Left colon (tissue), 2 donors: ENCODE measurements around the gene LAD1. TPM values are rescaled to one million over a fixed set of nuclear protein-coding genes. Genes with fewer than 3 reads are reported as not detected.

Experiments used
- ATAC-seq: fragments of 200-7000 bp; cut with Tn5 transposase; one replicate; pipeline ENCODE4 v1.9.1; 2020; ENCODE audit warnings: mild to moderate bottlenecking, moderate library complexity
- DNase-seq, 2 donors: peaks; one replicate each; pipeline ENCODE4 v3.0.0-alpha.2; 2020
- intact Hi-C, 2 donors: fragments of 100-400 bp; cut with DNase I in 1 of 2; cut with micrococcal nuclease in 1 of 2; formaldehyde crosslinking; loops; one replicate each; pipeline versions ENCODE4 v1.11.2 to v1.14.0; 2022; cut with DNase I, micrococcal nuclease
- total RNA-seq, 2 donors: library from RNA; stranded (reverse); fragmentation: NEBNext Ultra II Directional; extraction: Animal tissue kit (Norgen Biotek cat#: 25700); gene quantifications; one replicate each; pipeline ENCODE4 v1.2.1, GENCODE V29; 2021
- donor health status: DM: no; HTN: no; CAD: no.
- donor health status: DM: yes; HTN: yes; CAD: no.

LAD1 gene
- total RNA-seq, 2 donors from 2014 or later: 172 to 191 TPM

- intact Hi-C loops: no loop called here
- DNase-seq (peak in 1 of 2 donors; percentile 33), ATAC-seq (peak; percentile 44)
Measured at GRCh38 chr1:201376464-201377374, 22.4 kb downstream of the LAD1 start.

GRCh38 chr1:201376107-201376463 is 23.0 kb downstream of the LAD1 start:
- intact Hi-C loops: no loop called here
- DNase-seq (no peak), ATAC-seq (no peak)

GRCh38 chr1:201375169-201375568 is 24.0 kb downstream of the LAD1 start:
- DNase-seq (no peak), ATAC-seq (no peak)
- intact Hi-C loops: no loop called here

- intact Hi-C loops: no loop called here
- DNase-seq (no peak), ATAC-seq (no peak)
Measured at GRCh38 chr1:201374364-201374763, 24.8 kb downstream of the LAD1 start.

GRCh38 chr1:201371792-201372191 is 27.3 kb downstream of the LAD1 start:
- intact Hi-C loops: no loop called here
- no peak for ATAC-seq
- DNase-seq: no peak

- intact Hi-C loops: no loop called here
- ATAC-seq (no peak), DNase-seq (no peak)
Measured at GRCh38 chr1:201371276-201371675, 27.8 kb downstream of the LAD1 start.

GRCh38 chr1:201370500-201370899 is 28.6 kb downstream of the LAD1 start:
- ATAC-seq (no peak), DNase-seq (no peak)
- intact Hi-C loops: no loop called here

GRCh38 chr1:201369209-201369608 is 29.9 kb downstream of the LAD1 start:
- no peak for DNase-seq
- intact Hi-C loops: no loop called here
- ATAC-seq: peak; percentile 7

- no peak for DNase-seq
- no peak for ATAC-seq
- intact Hi-C loops: no loop called here
Measured at GRCh38 chr1:201366696-201367095, 32.4 kb downstream of the LAD1 start.

GRCh38 chr1:201365251-201365650 is 33.9 kb downstream of the LAD1 start:
- DNase-seq (no peak), ATAC-seq (no peak)
- intact Hi-C loops: no loop called here

GRCh38 chr1:201364808-201365105 is 34.4 kb downstream of the LAD1 start:
- intact Hi-C loops: loop anchor here (5.0 kb wide), 1 partner anchor 112 kb away; no protein-coding TSS in a partner anchor
- no peak for ATAC-seq
- no peak for DNase-seq

GRCh38 chr1:201363467-201363866 is 35.7 kb downstream of the LAD1 start:
- DNase-seq (no peak), ATAC-seq (no peak)
- intact Hi-C loops: loop anchor here (5.0 kb wide), 1 partner anchor 111 kb away; no protein-coding TSS in a partner anchor

GRCh38 chr1:201362906-201363305 is 36.2 kb downstream of the LAD1 start:
- ATAC-seq (no peak), DNase-seq (no peak)
- intact Hi-C loops: loop anchor here (5.0 kb wide), 1 partner anchor 111 kb away; no protein-coding TSS in a partner anchor

- DNase-seq: peak in 1 of 2 donors; percentile 36
- intact Hi-C loops: loop anchor here (5.0 kb wide), 1 partner anchor 110 kb away; no protein-coding TSS in a partner anchor
- peak; percentile 78 for ATAC-seq
Measured at GRCh38 chr1:201361652-201362504, 37.2 kb downstream of the LAD1 start.

- DNase-seq (no peak), ATAC-seq (no peak)
- intact Hi-C loops: loop anchor here (5.0 kb wide), 1 partner anchor 109 kb away; no protein-coding TSS in a partner anchor
Measured at GRCh38 chr1:201360901-201361651, 38.0 kb downstream of the LAD1 start.

- ATAC-seq (peak; percentile 36), DNase-seq (no peak)
- intact Hi-C loops: loop anchor here (5.0 kb wide), 1 partner anchor 108 kb away; no protein-coding TSS in a partner anchor
Measured at GRCh38 chr1:201360486-201360885, 38.6 kb downstream of the LAD1 start.

GRCh38 chr1:201359873-201360210 is 39.3 kb downstream of the LAD1 start:
- intact Hi-C loops: loop anchor here (5.0 kb wide), 1 partner anchor 108 kb away; no protein-coding TSS in a partner anchor
- DNase-seq (no peak), ATAC-seq (no peak)

- ATAC-seq (no peak), DNase-seq (no peak)
- intact Hi-C loops: no loop called here
Measured at GRCh38 chr1:201359031-201359872, 39.9 kb downstream of the LAD1 start.
